ENCODE data around the gene DHRSX.

GRCh38 chrX:2536974-2537373, 36.2 kb upstream of the DHRSX start:
- no peak for TF ChIP-seq GATA2 (IDR thresholded peaks at IDR 0.05; ENCODE audit: low read depth, low read length)
- no peak for TF ChIP-seq GATA3 (IDR thresholded peaks at IDR 0.05; ENCODE audit: low read depth, low read length)

Data from SH-SY5Y (cell line).